ENCODE measurements around the gene ACOX1. TPM values are rescaled to one million over a fixed set of nuclear protein-coding genes. Genes with fewer than 3 reads are reported as not detected.

ACOX1 gene
- total and polyA plus RNA-seq, 2 of the 13 experiments (the other 11 are each of a cell fraction or from before 2014, with no cell fraction given): 86.4 to 120 TPM

- TF ChIP-seq ZNF407 (CRISPR knock-in tag; IDR thresholded peaks at IDR 0.05; ENCODE audit: not compliant biosample characterization): peak; percentile 63
- peak; percentile 86 for TF ChIP-seq ZNF264 (CRISPR knock-in tag; IDR thresholded peaks at IDR 0.05)
- peak; percentile 60 for TF ChIP-seq RBFOX2 (IDR thresholded peaks at IDR 0.05; ENCODE audit: low read depth, low read length)
- peak; percentile 92; the same call in 1 of the 2 replicates for TF ChIP-seq ESRRA (CRISPR knock-in tag; IDR thresholded peaks at IDR 0.05; ENCODE audit: low read depth)
- 0 out of 2 replicates have a peak, but pooled peaks have one; percentile 43 for TF ChIP-seq TP53 (CRISPR knock-in tag; conservative IDR thresholded peaks at IDR 0.05)
- TF ChIP-seq SALL2 (CRISPR knock-in tag; IDR thresholded peaks at IDR 0.05): peak; percentile 66; the same call in 1 of the 2 replicates
- peak; percentile 43; the same call in 1 of the 2 replicates for TF ChIP-seq TBX3 (IDR thresholded peaks at IDR 0.05; ENCODE audit: borderline replicate concordance)
- TF ChIP-seq TEF (CRISPR knock-in tag; IDR thresholded peaks at IDR 0.05): no peak
- TF ChIP-seq KDM5B (CRISPR knock-in tag; IDR thresholded peaks at IDR 0.05; ENCODE audit: borderline replicate concordance): peak; percentile 64; the same call in 1 of the 2 replicates
- TF ChIP-seq ZNF274 (CRISPR knock-in tag; IDR thresholded peaks at IDR 0.05): peak; percentile 79
- TF ChIP-seq ZBTB46 (CRISPR knock-in tag; IDR thresholded peaks at IDR 0.05; ENCODE audit: borderline replicate concordance): 0 out of 2 replicates have a peak, but pooled peaks have one; percentile 64
- TF ChIP-seq ZFP1 (CRISPR knock-in tag; IDR thresholded peaks at IDR 0.05): no peak
- peak; percentile 87; the same call in 1 of the 2 replicates for TF ChIP-seq ZC3H4 (CRISPR knock-in tag; IDR thresholded peaks at IDR 0.05; ENCODE audit: borderline replicate concordance)
- peak; percentile 43; the same call in 1 of the 2 replicates for TF ChIP-seq ZNF121 (CRISPR knock-in tag; IDR thresholded peaks at IDR 0.05)
- peak; percentile 38; the same call in 1 of the 2 replicates for TF ChIP-seq ZBTB20 (CRISPR knock-in tag; IDR thresholded peaks at IDR 0.05; ENCODE audit: borderline replicate concordance, low read depth)
- TF ChIP-seq ZSCAN12 (CRISPR knock-in tag; IDR thresholded peaks at IDR 0.05): no peak
These were observed 18.0 kb upstream of the ACOX1 start (continued) for GRCh38 chr17:75996665-75997590.
